ENCODE measurements around the gene ETFB. TPM values are rescaled to one million over a fixed set of nuclear protein-coding genes. Genes with fewer than 3 reads are reported as not detected.

Gene ETFB
- total RNA-seq, 1 donor from 2014 or later, result 530 TPM

DNA sequence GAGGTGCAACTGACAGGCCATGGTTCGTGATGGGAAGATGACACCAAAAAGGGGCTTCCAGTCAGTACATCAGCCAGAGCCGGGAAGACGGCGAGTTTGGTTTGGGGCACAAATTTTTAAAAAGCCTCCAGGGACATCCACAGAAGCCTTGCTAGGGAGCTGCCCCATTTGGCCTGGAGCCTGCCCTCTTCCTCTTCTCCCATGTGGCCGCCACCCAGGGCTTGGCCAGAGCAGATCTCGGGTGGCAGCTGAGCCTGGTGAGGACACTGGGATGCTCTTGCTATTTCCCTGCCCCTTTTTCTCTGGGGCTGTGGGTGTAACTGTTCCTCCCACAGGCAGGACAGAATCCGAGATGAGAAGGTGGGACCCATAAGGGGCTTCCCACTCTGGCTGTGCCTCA lies 8.2 kb downstream of the ETFB start:
- DNase-seq (peak; percentile 25), ATAC-seq (ENCODE audit: poor library complexity) (no peak)
- intact Hi-C loops (cut with DNase I), result no loop called here

- DNase-seq (peak; percentile 10), ATAC-seq (ENCODE audit: poor library complexity) (no peak)
- intact Hi-C loops (cut with DNase I), result no loop called here
Observed at GRCh38 chr19:51356159-51356801, 9.9 kb downstream of the ETFB start.

- ATAC-seq (ENCODE audit: poor library complexity) (no peak), DNase-seq (no peak)
- intact Hi-C loops (cut with DNase I), result no loop called here
Observed at GRCh38 chr19:51354742-51355148, 11.4 kb downstream of the ETFB start.

- DNase-seq, result peak; percentile 10
- no peak for ATAC-seq (ENCODE audit: poor library complexity)
- intact Hi-C loops (cut with DNase I), result no loop called here
Observed at GRCh38 chr19:51354103-51354741, 12.0 kb downstream of the ETFB start.

GRCh38 chr19:51352783-51353360 lies 13.3 kb downstream of the ETFB start:
- ATAC-seq (ENCODE audit: poor library complexity), result no peak
- DNase-seq, result peak; percentile 24
- intact Hi-C loops (cut with DNase I), result no loop called here

DNA sequence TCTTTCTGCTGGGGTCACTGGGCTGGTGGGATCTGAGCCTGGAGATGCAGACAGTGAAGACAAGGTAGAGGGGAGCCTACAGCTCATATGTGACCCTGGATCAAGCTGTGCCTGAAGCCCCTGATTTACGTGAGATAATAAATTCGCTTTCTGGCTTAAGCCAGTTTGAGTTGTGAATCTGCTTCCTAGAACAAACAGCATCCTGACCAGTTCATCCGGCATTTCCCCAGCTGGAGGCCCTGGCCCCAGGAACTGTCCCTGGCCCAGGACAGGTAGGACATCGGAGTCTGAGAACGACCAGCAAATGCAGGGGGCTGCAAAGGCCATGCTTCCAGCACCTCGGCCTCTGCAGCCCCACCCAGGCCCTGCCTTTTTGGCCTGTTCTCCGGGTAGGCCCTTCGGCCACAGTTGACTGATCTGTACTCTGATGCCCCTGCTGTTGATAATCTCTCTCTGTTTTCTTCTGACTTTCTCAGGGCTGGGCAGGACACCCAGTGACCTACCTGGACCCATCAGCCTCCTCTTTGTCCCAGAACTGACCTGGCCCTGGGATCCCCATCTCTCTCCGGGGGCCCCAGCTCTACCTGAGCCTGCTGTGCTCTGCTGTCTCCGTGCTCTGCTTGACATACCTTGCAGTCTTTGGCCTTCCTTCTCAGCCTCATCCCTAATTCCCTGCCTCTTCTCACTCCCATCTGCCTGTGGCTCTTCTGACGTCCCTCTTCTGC lies 14.8 kb downstream of the ETFB start:
- DNase-seq (no peak), ATAC-seq (ENCODE audit: poor library complexity) (no peak)
- intact Hi-C loops (cut with DNase I), result no loop called here

DNA sequence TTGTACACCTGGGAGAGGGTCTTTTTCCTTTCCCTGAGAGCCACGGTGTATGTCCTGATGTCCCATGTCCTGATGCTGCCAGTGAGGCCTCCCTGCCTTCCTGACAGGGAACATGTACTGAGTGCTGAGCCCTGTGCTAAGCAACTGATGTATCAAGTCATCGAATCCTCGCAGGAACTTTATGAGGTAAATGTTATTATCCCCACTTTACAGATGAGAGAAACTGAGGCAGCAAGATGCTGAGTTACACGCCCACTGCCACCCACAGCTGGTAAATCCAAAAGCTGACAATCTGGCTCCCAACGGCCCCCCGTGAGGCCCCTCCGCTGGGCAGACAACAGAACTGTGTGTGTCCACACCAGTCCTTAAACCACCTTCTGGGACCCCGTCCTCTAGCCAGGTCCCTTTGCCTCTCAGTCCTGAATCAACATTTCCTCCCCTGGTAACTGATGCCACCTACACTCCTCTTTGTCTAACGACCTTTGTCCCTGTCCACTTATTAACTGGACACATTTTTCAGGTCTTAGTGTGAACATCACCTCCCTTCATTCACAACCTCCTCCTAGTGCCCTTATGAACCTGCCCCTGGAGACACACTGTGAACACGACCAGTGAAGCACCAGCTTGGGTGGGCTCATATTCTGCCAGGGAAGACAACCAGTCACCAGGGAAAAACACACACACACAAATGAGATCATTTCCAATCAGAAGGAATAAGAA lies 18.8 kb downstream of the ETFB start:
- peak; percentile 23 for DNase-seq
- intact Hi-C loops (cut with DNase I), result no loop called here
- no peak for ATAC-seq (ENCODE audit: poor library complexity)

- intact Hi-C loops (cut with DNase I), result no loop called here
- ATAC-seq (ENCODE audit: poor library complexity) (no peak), DNase-seq (peak; percentile 35)
Observed at GRCh38 chr19:51346742-51347141, 19.4 kb downstream of the ETFB start.

DNA sequence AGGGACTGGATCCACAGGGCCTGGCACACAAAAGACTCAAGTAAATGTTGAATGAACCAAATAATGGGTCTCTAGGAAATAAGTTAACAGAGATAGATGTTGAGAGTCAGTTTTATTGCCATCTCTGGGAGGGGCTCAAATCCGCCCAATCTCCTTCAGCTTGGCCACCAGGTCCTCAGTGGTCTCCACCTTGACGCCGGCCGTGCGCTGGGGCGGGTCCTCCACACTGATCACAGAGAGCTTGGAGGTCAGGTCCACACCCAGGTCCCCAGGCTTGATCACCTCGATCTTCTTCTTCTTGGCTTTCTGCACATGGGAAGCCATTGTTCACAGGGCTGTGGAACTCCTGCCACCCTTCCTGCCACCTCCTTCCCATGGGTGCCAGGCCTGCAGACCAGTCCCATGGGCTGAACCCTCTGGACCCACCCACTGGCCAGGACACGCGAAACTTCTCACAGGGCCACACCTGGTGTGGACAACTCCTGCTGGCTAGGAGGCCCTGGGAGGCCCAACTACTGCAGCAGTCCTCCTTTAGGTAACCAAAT lies 21.0 kb downstream of the ETFB start:
- DNase-seq (peak; percentile 19), ATAC-seq (ENCODE audit: poor library complexity) (no peak)
- intact Hi-C loops (cut with DNase I), result no loop called here

GRCh38 chr19:51342631-51343569 lies 23.3 kb downstream of the ETFB start:
- DNase-seq (peak; percentile 17), ATAC-seq (ENCODE audit: poor library complexity) (no peak)
- intact Hi-C loops (cut with DNase I), result no loop called here

DNA sequence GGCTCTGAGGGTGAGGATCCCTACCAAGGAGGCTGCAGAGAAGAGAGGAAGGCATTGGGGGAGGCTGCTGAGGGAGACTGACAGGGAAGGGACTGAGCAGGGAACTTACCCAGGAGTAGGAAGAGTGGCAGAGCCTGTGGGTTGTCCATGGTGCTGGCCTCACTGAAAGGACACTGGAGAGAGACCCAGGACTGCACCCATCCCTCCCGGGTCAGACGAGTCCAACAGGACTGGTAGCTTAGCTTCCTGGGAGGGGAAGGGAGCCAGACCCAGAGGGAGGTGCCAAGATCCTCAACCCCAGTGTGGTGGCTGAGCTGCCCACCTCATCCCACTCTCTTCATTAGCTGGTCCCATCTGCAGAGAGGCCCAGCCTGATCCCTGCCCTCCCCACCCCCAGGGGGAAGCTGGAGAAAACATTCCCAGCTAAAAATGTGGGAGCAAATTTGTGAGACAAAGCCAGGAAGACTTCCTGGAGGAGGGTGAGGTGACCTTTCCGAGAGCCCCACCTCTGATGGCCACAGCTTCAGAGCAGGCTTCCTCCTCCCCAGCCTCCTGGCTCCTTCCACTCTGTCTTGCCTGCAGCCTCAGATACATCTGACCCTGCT lies 24.1 kb downstream of the ETFB start, which contains the start of gene VSIG10L:
Gene VSIG10L, minus strand, starts transcription at position 164 of the 605 bp plus-strand sequence. Its CDS starts 15 bp downstream, at position 149.
- peak; percentile 19 for DNase-seq
- ATAC-seq (ENCODE audit: poor library complexity), result no peak
- intact Hi-C loops (cut with DNase I), result no loop called here

GRCh38 chr19:51341066-51341465 lies 25.1 kb downstream of the ETFB start:
- no peak for ATAC-seq (ENCODE audit: poor library complexity)
- DNase-seq, result peak; percentile 39
- intact Hi-C loops (cut with DNase I), result no loop called here

DNA sequence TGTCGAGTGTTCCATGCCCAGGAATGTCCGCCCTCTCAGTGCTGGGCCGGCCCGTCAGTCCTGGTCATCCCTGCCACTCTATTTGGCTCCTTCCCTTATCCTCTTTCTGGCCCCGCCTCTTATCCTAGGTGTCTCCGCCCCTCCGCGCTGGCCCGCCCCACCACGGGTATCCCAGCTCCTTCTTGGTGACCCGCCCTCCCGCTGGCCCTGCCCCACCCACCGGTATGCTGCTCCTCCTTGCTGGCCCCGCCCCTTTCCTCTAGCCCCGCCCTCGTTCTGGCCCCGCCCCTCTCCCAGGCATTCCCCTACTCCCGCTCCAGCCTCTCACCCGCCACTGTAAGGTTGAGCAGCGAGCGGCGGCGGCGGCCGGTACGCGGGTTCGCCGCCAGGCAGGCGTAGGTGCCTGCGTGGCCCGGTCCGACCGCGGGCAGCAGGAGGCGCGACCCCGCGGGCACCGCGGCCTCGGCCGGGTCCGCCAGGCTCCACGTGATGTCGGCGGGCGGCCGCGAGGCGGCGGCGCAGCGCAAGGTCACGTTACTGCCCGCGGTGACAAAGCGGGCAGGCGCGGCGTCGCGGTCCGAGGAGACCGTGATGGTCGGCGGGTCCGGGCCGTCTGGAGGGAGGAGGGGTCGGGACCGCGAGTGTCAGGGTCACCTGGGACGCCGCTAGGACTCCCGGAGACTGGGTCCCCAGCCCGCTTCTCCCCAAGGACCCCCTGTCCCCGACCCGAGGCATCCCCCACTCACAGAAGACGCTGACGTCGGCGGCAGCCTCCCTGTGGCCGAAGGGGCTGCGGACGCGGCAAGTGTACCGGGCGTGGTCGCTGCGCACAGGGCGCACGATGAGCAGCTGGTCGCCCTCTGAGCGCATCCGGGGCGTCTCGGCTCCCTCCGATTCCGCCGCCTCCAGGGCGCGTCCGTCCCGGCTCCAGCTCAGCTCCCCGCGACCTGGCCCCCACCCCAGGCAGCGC lies 26.2 kb downstream of the ETFB start:
- DNase-seq, result peak; percentile 99
- ATAC-seq (ENCODE audit: poor library complexity), result peak; percentile 96
- intact Hi-C loops (cut with DNase I), result loop anchor here (2.0 kb wide), 1 partner anchor 99 kb away; no protein-coding TSS in a partner anchor

DNA sequence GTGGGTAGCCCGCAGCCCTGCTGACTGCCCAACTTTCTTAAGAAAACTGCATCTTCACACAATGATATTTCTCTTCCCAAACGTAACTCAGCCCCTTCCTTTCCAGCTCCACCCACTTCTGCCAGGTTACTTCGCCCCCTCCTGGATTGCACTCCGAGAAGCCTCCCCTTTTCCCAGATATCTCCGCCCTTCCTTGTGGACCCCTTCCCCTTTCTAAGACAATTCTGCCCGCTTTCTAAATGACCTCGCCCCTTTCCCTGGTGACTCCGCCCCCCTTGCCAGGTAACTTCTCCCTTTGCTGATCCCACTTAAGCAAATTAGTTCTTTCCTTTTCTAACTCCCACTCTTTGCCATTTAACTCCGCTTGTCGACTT lies 26.9 kb downstream of the ETFB start:
- intact Hi-C loops (cut with DNase I), result loop anchor here (2.0 kb wide), 1 partner anchor 100 kb away; no protein-coding TSS in a partner anchor
- no peak for ATAC-seq (ENCODE audit: poor library complexity)
- no peak for DNase-seq

GRCh38 chr19:51338563-51339312 lies 27.4 kb downstream of the ETFB start:
- ATAC-seq (ENCODE audit: poor library complexity) (peak; percentile 81), DNase-seq (peak; percentile 89)
- intact Hi-C loops (cut with DNase I), result loop anchor here (2.0 kb wide), 1 partner anchor 100 kb away; no protein-coding TSS in a partner anchor
